PC-3 (cell line): Measurements from ENCODE around the gene COLEC12.

Experiments used
- CTCF ChIP-seq: fragments of 300-600 bp; sonication (generic); conservative IDR thresholded peaks from 2 replicates; pipeline ENCODE4 v1.5.1; 2017; ENCODE audit warnings: antibody characterized with exemption, low read depth, mild to moderate bottlenecking, low read length
- EZH2 ChIP-seq: fragments of 300-600 bp; sonication (generic); IDR thresholded peaks from one replicate; pipeline ENCODE4 v1.6.1; 2017; ENCODE audit warnings: antibody characterized with exemption, mild to moderate bottlenecking, low read length; ENCODE audit not compliant: unreplicated experiment
- EZH2phosphoT487 ChIP-seq: fragments of 300-600 bp; sonication (generic); IDR thresholded peaks from 2 replicates; pipeline ENCODE4 v1.6.1; 2018; ENCODE audit warnings: mild to moderate bottlenecking, antibody characterized with exemption, low read length, borderline replicate concordance

- TF ChIP-seq CTCF: no peak
- TF ChIP-seq EZH2: no peak
- no peak for TF ChIP-seq EZH2phosphoT487
Observed at GRCh38 chr18:365651-366050, 134.8 kb downstream of the COLEC12 start.
